HG03066 (cell line): Measurements from ENCODE around the gene BRI3.
"Not testable (repeated sequence)": the region's sequence is repeated elsewhere in the genome, so short reads cannot be mapped to it uniquely, and the experiment has no call there.

Experiments used
- ATAC-seq: cut with Tn5 transposase; IDR thresholded peaks from one replicate; pipeline ENCODE4 v1.9.1; 2021; ENCODE audit warnings: low read depth; ENCODE audit not compliant: unreplicated experiment

The BRI3 gene

GRCh38 chr7:98303906-98304305 is 22.4 kb downstream of the BRI3 start:
- no peak for ATAC-seq

DNA sequence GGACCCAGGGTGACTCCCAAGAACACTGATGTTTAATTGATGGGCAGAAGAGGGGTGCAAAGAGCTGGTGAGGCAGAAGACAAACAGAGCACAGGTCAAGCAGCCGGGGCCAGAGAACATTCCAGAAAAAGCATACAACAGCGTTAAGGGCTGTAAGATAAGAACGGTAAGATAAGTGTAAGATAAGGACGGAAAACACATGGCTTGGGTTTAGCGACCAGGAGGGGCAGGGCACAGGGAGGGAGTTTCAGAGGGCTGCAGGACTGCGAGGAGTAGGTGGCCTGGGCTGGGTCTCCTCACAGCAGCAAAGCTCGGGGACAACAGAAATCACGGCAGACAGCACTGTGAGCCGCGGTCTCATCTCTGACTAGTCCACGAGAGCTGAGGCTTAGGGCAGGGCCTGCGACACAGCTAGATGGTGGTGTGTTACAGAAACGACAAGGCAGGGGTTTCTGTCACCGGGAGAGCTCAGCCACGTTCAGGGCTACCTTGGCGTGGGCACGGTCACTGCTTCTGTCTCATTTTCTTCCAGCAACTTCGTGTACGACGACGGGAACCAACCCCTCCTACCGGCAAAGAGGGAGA is 24.6 kb downstream of the BRI3 start:
- no peak for ATAC-seq

DNA sequence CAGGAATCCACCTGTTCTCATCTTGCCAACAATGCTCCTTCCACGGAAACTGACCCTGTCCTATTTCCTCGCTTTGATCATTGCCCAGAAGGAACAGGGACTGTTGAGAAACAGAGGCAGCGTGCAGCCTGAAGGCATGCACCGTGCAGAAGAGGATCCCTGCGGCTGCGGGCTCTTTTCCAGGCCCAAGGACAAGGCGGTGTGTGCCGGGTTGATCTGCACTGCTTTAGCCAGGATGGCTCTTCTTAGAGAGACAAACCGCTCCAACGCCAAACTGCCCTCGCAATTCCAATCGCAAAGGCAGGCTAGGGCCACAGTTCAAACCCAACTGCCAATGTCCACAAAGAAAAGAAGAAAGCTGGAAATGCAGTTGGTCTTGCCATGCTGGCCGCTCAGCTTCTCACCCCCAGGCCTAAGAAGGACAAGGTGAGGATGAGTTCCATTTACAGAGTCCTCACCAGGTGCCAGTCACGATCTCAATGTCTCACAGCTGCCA is 26.5 kb downstream of the BRI3 start:
- no peak for ATAC-seq

- ATAC-seq: no peak
Observed at GRCh38 chr7:98309566-98309965, 28.1 kb downstream of the BRI3 start.

- ATAC-seq: no peak
Observed at GRCh38 chr7:98312201-98312600, 30.7 kb downstream of the BRI3 start.

DNA sequence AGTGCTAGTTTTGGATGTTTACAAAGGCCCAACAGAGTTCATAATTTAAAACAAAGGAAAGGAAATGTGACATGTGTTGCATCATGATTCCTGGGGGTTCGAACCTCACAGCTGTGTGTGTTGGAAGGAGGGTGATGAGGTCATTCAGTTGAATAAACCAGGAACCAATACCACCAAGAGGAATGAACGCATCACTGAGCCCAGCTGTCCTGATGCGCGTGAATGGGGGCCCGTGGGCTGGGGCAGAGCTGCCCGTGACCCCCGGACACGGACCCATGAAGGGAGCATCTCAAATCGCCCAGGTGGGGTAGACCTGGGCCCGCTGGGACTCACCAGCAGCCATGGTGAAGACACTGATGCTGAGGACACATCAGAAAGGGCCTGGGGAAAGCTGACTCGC is 33.0 kb downstream of the BRI3 start:
- no peak for ATAC-seq

GRCh38 chr7:98315318-98315993 is 34.0 kb downstream of the BRI3 start:
- ATAC-seq: no peak

GRCh38 chr7:98315994-98316527 is 34.6 kb downstream of the BRI3 start:
- not testable (repeated sequence) for ATAC-seq

GRCh38 chr7:98317366-98318040 is 36.0 kb downstream of the BRI3 start:
- ATAC-seq: no peak

GRCh38 chr7:98319176-98319575 is 37.7 kb downstream of the BRI3 start:
- no peak for ATAC-seq

GRCh38 chr7:98321301-98321700 is 39.8 kb downstream of the BRI3 start:
- no peak for ATAC-seq

DNA sequence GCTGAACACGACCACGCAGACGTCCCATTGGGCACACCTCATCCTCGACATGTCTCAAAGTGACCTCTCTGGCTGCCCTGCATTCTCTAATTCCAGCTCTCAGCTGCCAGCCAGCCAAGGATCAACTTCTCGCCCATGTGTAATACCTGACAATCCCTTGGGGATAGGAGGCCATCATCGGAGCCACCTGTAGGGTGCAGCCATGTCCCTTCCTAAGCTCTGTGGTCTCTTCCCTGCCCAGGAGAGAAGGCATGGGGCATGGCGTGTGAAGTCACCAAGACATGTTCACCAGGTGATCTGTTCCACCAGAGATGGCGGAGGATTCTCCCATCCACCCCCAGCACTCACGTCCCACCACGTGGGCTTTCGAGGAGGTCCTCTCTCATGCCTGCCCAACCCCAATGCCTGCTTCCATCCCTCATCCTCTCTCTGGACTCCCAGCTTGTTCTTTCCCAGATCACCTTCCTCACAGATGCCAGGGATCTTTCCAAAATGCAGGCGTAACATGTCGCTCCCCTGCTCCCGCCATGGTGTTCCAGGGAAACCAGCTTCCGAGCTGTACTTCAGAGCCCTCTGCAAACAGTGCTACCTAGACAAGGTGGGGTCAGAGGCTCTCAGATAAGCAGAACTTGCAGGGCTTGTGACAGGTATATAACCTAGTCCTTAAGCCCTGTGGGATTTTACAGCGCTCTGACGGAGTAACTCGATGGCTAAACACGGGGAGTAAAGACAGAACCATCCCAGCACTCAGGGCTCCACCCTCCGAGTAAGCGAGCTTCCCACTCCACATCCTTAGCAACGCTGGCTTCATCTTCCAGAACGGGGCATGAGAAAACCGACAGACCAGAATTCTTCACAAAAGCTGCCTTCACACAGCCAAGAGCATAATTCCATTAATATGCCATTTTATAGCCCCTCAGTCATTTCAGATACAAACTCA is 41.1 kb downstream of the BRI3 start:
- ATAC-seq: no peak

- ATAC-seq: no peak
Observed at GRCh38 chr7:98323597-98324322, 42.3 kb downstream of the BRI3 start.

DNA sequence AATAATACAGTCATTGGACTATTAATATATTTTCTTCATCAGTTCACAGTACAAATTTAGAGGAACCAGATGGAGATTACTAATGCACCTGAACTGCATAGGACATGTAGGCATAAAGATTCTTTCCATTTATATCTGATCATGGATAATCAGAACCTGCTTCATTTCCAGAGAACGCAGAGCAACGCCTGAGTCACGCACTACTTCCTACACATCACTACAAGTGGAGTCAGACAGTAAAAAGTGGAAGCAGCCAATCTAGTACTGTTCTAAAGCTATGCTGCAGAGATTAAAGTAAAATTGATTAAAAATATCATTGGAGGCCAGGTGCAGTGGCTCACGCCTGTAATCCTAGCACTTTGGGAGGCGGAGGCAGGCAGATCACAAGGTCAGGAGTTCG is 43.3 kb downstream of the BRI3 start:
- ATAC-seq: no peak

DNA sequence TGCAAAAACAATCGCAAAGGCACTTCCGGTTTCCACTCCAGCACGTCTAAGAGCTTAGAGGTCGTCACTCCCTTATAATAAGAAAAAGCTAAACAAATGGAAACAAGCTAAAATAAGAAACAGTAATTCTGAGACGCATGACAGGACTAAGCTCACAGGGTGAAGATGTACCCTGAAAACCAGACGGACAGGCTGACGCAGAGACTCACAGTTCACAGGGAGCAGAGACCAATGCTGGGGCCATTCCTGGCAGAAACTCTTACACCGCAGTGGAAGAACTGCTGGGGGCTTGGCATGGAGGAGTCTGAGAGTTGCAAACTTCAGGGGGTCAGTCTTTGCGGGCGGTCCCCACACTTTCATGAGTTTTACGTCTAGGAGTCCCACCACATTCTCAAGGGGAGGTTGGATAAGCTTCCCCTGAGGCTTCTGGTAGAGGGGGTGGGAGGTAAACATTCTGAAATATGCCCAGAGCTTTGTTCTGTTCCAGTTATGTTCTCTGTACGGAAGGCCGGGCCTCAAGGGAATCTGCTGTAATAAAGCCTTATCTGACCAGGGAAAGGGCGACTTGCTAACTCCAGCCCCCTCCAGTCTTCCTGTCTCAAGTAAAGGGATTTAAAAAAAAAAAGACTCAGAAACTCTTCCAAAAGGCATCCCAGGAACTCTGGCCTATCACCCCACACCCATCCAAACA is 47.8 kb downstream of the BRI3 start:
- ATAC-seq: no peak

DNA sequence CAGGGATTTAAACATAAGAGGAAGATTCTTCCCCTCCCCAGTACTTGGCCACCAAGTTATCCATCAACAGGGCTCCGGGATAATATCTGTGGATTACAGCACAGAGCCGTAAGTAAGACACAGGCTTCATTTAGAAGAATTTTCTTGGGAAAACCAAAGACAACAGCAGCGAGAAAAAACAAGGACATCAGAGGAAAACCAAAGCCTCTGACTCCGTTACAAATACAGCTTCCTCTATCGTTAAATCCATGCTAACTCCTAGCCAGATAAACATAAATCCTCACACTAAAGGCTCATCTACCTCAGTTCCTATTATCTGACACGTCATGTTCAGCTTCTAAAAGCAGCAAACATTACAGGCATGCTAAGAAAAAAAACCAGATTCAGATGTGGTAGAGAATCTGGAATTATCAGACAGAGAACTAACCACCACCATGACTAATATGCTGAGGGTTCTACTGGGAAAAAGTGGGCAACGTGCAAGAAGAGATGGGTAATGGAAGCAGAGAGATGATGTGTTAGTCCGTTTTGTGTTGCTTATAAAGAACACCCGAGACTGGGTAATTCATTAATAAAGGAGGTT is 48.4 kb downstream of the BRI3 start:
- ATAC-seq: no peak

- ATAC-seq: no peak
Observed at GRCh38 chr7:98330926-98331529, 49.5 kb downstream of the BRI3 start.

DNA sequence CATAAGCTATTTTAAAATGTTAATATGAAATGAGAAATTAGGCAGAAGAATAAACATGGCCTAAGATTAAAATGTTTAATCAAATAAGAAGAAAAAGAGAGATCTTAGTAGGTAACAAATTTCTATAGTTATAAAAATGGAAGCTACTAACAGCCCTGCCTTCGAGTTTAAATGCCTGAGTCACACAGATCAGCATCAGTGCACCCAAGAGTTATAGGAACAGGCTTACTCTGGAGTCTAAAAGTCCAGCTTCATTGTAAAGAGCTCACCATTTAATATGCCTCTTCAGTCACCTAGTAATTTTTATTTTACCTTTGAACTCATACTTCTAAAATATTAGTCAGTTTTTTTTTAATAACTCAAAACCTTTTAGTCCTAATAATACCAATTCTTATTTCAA is 52.6 kb downstream of the BRI3 start:
- no peak for ATAC-seq
